ENCODE measurements around the gene NEGR1.

Gene NEGR1

DNA sequence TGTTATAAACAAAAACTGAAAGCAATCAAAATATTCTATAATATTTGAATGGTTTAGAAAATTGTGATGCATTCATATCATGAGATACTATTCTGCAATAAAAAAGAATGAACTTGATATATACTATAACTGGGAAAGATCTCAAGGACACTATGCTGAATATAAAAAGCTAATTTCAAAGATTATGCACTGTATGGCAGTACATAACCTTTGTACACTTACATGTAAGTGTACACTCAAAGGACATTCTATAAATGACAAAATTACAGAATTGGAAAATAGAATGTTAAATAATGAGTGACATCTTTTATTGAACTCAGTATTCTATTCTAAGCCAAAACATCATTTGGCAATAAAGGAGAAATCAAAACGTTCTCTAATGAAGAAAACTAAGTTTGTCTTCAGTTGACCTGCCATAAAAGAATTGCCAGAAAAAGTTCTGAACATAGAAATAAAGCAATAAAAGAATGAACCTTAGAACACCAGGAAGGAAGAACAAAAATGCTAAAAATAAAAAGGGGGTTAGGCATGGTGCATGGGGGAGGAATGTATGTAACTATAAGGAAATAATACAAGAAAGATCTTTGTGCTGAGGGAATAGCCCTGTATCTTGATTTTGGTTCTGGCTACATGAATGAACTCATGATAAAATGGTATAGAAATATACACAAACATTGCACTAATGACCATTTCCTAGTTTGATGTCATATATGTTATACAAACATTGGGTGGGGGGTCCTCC lies 519.7 kb downstream of the NEGR1 start:
- no peak for DNase-seq

DNA sequence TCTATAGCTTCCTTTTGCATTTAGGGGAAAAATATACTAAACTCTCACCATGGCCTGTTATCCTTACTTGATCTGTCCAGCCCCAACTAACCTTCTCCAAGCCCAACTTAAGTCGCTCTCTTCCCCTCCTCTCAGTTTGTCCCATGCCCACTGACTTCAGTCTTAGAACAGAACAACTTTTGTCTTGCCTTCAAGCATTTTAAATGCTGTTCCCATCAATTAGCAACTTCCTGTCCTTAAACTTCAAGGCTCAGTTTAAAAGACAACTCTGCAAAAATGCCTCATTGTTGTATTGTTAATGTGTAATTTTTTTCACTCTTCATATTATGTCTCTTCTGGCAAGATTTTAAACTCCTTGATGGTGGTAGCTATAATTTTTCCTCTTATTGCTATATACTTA lies 526.9 kb downstream of the NEGR1 start:
- DNase-seq = no peak

DNA sequence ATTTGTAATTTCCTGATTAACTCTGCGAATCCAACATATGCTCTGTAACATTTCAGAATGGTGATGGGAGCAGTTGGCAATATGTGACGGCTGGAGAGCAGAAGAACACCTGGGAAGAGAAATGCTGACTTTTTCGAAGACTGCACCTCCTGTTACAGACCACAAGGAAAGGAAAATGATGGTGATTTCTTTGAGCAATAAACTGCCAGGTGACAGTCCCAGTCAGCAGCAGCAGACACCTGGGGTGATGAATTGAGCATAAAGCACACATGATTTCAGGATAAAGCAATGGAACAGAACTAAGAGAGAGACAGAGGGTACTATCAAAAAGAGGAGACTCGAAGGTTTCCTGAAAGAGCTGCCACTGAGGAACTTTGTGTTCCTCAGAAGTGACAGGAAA lies 528.6 kb downstream of the NEGR1 start:
- DNase-seq = no peak

GRCh38 chr1:71745326-71745725 lies 537.0 kb downstream of the NEGR1 start:
- DNase-seq = no peak

DNA sequence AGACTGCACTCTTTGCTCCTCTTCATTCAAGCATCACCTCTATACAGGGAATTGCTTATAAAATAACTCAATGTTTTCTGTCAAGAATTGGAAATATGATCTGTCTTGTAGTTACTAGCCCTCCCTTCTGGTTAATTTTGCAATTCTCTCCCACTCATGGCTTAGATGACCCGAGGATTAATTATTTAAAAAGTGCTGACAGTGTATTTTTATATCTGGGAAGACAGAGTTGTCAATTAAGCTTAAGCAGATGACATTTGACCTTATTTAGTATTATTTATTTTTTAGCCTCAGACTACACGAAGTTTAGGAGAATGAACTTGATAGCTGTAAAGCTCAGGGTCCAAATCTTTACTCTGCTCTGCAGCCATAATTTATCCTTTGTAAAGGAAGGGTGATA lies 538.5 kb downstream of the NEGR1 start:
- DNase-seq = no peak

GRCh38 chr1:71738910-71739309 lies 543.4 kb downstream of the NEGR1 start:
- DNase-seq = no peak

DNA sequence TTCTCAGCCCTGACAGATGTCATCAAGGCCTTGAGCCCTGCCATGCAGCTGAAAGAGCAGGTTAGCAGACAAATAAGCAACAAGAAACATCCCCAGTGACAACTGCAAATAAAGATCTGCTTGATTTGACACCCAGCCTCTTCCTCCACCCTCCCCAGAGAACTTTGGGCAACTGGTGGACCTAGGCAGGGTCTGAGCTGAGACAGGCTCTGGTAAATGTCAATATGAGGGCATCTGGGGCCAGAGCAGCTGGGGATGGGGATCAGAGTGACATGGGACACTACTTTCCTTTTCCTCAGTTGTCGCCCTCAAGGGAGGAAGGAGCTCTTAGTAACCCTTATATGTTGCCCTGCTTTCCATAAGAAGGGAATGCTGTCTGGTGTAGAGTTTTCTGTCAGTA lies 544.1 kb downstream of the NEGR1 start:
- no peak for DNase-seq

DNA sequence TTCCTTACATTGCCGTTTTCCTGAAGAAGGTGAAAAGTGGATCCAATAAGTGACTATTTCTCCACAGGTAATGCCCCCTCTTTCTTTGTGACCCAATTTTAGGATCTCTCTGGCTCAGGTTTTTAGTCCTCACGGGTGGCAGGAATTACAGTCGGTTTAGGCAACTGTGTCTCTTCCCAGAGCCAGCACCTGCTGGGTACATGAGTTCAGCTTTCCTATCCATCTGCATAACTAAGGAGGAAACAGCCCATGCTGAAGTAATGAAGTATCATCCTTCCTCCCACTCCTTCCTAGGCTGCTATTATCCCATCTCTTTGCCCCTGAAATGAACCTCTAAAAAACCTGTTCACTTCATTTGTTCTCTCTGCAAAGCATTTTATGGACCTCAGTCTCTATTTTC lies 544.6 kb downstream of the NEGR1 start:
- no peak for DNase-seq

GRCh38 chr1:71733121-71733520 lies 549.2 kb downstream of the NEGR1 start:
- DNase-seq = no peak

DNA sequence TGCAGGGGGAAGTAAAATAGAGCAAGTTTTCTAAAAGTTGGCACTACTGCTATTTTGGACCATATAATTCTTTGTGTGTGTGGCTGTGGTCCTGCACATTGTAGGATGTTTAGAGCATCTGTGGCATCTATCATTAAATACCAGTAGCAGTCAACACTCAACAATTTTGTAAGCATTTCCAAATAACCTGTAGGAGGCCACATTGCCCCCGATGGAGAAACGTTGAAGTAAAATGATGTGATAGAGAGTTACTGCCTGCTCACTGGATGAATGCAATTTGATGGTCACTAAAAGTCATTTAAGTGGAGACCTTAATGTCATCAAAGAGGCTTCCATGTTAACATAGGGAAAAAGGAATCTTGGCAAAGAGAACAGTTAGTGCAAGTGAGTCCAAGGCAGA lies 560.8 kb downstream of the NEGR1 start:
- DNase-seq = no peak

- DNase-seq = no peak
These were observed 563.0 kb downstream of the NEGR1 start for GRCh38 chr1:71719330-71719729.

DNA sequence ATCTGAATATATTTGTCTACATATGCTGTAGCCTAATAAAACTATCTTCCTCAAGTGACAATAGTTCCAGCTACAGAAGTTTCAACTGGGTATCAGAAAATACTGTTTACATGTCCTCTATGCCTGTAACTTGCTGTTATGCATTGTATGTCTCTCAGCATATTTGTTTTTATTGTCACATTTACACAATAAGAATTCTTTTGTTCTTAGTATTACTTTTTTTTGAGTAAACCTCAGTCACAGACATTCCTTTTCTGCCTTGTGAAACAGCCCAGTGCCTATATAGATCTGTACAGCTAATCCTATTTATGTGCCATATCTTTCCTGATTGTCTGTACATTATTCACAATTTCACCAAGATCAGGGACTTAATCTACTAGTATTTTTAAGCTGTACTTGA lies 565.2 kb downstream of the NEGR1 start:
- DNase-seq = no peak

DNA sequence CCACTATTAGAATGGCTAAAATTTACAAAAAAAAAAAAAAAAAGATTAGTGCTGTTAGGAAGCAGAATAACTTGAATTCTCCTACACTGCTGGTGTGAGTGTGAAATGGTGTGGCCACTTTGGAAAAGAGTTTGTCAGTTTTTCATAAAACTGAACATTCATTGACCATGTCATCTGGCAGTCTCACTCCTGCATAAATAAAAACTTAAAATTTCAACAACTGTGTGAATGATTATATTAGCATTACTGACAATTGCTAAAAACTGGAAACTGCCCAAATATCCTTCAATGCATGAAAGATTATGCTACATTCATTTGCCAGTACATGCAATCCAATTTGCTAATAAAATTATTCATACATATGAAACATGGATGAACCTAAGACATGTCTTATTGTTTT lies 570.9 kb downstream of the NEGR1 start:
- no peak for DNase-seq

GRCh38 chr1:71706029-71706671 lies 576.2 kb downstream of the NEGR1 start:
- DNase-seq = no peak

DNA sequence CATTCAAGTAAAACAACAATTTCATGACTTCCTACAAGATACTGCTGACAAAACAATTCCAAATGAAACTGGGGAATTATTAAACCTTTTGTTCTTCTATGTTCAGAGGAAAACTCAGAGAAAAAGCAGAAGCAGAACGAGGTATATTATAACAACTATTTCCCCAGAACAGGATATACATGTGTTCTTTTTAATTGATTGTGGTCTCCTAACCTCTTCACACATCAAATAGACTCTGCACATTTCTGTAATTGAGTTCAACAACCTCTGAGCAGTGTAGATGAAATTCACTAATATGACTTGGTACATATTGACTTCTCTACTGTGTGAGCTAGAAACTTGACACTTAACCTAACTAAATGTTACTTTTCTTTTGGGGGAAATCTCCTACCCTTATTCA lies 584.2 kb downstream of the NEGR1 start:
- no peak for DNase-seq

DNA sequence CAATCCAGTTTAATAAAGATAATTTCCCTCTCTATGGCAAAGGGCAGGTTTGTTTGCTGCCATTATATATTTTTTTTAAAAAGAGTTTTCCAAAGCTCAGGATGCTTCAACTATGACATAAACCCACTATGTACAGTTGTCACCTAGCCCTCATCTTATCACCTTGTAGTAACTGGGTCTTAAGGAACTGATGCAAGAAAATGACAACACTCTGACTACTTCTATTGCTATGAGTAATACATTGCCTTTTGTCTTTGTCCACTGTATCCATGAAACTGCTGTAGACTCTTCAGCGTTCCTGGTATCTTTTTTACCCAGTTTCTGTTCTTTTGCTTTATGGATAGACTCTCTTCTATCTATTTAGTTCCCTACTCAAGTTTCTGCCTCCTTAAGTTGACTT lies 586.5 kb downstream of the NEGR1 start:
- no peak for DNase-seq

DNA sequence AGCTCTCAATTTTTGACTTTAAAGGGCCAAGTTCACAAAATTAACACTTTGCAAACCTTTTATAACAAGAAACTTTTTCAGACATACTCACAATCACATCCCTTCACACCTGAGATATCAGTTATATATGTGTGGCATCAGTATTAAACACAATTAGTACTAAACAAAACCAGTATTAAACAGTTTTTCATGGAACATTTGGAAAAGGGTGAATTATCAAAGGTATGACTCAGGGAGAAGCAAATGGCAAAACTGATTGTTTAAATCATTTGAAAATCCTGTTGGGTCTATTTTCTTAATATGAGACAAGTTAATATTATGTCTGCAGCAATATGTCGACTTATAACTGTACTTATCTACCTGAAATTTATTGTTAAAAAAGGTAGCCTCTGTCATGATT lies 587.3 kb downstream of the NEGR1 start:
- DNase-seq = no peak

GRCh38 chr1:71693581-71693980 lies 588.8 kb downstream of the NEGR1 start:
- no peak for DNase-seq

- DNase-seq = no peak
These were observed 592.7 kb downstream of the NEGR1 start for GRCh38 chr1:71689635-71690034.

DNA sequence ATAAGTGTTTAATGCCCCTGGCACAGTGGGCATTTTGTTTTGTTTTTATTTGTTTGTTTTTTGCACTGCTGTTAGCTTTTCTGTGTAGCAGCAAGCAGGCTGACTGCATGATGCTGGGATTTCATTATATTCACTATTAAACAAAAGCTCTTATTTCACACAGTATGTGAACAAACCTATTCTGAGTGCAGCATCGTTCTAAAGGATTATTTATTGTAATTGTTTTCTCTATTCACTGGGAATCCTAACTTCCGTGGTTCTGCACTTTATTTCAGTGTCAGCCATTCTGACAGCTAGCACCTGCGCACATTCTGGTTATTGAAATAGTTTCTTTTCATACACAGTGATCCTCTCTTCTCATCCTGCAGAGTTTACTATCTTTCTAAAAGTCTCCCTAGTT lies 595.0 kb downstream of the NEGR1 start:
- no peak for DNase-seq

DNA sequence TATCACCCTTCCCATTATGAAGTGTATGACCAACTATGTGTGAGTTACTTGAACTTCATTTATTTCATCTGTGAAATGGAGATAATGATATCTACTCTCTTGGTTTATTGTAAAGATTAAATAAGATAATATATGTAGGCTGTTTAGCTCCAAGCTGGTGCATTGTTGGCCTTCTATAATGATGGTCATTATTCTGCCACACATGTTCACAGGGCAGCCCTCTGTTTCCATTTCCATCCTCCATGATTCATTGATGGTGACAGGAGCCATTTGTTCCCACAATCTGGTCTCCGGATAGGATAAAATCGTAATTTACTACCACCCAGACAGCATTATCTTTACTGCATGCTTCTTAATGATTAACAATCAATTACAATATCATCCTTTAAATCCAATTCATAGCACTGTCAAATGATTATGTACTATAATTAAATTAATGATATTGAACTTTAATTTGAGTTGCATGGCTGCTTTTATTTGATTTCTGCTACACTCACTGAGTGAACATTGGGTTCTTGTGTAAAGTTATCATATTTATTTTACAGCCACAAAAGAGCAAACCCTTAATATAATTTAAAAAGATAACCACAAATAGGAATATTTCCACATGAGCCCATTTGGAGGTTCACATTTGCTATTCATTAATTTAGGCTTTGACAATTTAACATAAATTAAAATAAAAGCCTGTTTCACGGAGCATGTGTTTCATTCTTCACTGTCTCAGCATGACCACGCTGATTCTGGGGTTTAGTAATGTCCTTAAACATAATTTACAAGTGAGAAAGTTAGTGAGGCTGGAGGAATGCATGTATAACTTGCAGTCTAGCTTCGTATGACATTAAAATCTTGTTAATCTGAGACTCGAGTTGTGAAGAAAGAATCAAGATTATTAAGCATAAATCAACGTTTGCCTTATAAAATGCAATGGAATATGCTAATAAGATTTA lies 605.1 kb downstream of the NEGR1 start:
- no peak for DNase-seq

DNA sequence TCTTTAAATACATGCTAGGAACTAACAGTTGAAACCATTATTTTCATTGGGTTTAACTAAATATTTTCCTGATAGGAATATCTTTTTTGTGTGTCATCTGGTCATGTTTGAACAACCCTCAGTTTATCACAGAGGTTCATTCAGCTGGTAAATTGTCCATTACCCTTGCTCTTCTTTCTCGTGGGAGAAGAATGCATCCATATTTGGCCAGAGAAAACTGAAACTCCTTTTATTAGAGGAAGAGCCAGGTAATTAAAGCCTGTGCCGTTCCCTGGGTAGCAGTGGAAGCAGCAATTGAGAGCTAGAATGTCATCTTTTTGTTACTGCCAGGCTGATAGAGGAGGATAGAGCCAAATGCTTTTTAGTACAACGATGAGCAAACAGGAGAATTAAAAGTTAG lies 614.3 kb downstream of the NEGR1 start:
- no peak for DNase-seq

GRCh38 chr1:71667216-71667615 lies 615.1 kb downstream of the NEGR1 start:
- DNase-seq = no peak

DNA sequence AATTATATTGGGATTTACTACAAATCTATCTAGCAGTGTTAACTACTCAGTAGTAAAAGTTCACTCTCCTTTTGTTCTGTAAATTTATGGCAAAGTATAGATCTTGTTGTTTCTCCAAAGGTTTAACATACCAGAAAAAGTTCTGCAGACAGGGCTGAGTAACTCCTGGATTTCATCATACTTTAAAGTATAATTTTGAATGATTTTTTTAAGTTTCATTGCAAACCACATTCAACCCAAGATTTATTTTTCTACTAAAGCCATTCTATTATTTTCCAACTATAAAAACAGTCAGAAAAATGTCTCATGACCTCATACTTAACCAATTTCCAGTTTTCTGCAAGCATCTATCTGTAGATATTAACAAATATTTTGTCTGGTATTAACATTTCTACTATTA lies 615.7 kb downstream of the NEGR1 start:
- DNase-seq = no peak
